ENCODE results near the gene DYRK1A. TPM values are rescaled to one million over a fixed set of nuclear protein-coding genes. Genes with fewer than 3 reads are reported as not detected.

The DYRK1A gene
- total and polyA plus RNA-seq, 2 of the 13 experiments (the other 11 are each of a cell fraction or from before 2014, with no cell fraction given), result 24.6 to 34.2 TPM

DNA sequence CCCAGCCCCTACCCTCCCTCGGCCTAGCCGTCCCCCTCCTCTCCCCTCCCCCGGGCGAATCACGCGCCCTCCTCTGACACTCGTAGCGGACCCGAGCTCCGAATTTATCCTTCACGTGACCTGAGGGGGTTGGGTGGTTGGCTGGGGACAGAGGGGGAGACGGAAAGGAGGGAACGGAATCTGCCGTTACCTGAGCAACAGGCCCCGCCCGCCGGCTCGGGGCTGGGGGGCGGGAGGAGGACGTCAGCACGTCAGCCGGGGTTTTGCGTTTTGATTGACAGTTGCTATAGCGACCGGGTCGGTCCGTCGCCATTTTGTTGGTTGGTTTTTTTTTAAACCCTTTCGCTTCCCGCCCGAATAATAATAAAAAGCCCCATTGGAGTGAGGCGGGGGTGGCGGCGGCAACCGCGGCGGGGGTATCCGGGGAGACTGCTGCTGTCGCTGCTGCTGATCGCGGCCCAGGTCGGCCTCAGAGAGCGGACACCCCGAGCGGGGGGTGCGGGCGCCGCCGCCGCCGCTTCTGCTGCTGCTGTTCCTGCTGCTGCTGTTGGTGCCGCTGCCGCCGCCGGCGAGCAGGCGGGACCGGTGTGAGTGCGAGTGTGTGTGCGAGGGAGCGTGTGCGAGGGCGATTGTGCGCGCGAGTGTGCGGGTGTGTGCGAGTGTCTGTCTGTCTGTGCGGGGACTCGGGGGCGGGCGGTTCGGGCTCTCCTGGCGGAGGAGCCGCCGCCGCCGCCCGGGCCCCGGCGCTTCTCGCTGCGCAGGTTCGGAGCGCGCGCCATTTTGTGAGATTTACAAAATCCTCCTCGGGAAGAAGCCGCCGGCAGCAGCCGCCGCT, at the start of gene DYRK1A (continued):
- TF ChIP-seq, protein P1, sequence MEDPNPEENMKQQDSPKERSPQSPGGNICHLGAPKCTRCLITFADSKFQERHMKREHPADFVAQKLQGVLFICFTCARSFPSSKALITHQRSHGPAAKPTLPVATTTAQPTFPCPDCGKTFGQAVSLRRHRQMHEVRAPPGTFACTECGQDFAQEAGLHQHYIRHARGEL (CRISPR knock-in tag; IDR thresholded peaks at IDR 0.05), result no peak
- 0 out of 2 replicates have a peak, but pooled peaks have one; percentile 26 for TF ChIP-seq ARNT2 (CRISPR knock-in tag; IDR thresholded peaks at IDR 0.05; ENCODE audit: low read depth)
- TF ChIP-seq, protein P2, sequence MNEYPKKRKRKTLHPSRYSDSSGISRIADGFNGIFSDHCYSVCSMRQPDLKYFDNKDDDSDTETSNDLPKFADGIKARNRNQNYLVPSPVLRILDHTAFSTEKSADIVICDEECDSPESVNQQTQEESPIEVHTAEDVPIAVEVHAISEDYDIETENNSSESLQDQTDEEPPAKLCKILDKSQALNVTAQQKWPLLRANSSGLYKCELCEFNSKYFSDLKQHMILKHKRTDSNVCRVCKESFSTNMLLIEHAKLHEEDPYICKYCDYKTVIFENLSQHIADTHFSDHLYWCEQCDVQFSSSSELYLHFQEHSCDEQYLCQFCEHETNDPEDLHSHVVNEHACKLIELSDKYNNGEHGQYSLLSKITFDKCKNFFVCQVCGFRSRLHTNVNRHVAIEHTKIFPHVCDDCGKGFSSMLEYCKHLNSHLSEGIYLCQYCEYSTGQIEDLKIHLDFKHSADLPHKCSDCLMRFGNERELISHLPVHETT (CRISPR knock-in tag; conservative IDR thresholded peaks at IDR 0.05), result 0 out of 2 replicates have a peak, but pooled peaks have one; percentile 19
- TF ChIP-seq, protein P3, sequence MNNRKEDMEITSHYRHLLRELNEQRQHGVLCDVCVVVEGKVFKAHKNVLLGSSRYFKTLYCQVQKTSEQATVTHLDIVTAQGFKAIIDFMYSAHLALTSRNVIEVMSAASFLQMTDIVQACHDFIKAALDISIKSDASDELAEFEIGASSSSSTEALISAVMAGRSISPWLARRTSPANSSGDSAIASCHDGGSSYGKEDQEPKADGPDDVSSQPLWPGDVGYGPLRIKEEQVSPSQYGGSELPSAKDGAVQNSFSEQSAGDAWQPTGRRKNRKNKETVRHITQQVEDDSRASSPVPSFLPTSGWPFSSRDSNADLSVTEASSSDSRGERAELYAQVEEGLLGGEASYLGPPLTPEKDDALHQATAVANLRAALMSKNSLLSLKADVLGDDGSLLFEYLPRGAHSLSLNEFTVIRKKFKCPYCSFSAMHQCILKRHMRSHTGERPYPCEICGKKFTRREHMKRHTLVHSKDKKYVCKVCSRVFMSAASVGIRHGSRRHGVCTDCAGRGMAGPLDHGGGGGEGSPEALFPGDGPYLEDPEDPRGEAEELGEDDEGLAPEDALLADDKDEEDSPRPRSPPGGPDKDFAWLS (CRISPR knock-in tag; IDR thresholded peaks at IDR 0.05; ENCODE audit: borderline replicate concordance), result no peak
- TF ChIP-seq ATF1 (CRISPR knock-in tag; IDR thresholded peaks at IDR 0.05), result peak; percentile 45; the same call in 1 of the 2 replicates
- TF ChIP-seq KAT8 (CRISPR knock-in tag; IDR thresholded peaks at IDR 0.05), result peak; percentile 19; the same call in 1 of the 2 replicates
- peak; percentile 37; the same call in 1 of the 2 replicates for TF ChIP-seq ZNF263 (CRISPR knock-in tag; IDR thresholded peaks at IDR 0.05)
- TF ChIP-seq MEIS1 (CRISPR knock-in tag; IDR thresholded peaks at IDR 0.05; ENCODE audit: borderline replicate concordance), result peak; percentile 78; the same call in 1 of the 2 replicates
- peak; percentile 91 for TF ChIP-seq MEIS2 (CRISPR knock-in tag; IDR thresholded peaks at IDR 0.05)
- TF ChIP-seq RFX3 (CRISPR knock-in tag; IDR thresholded peaks at IDR 0.05), result peak; percentile 95
- TF ChIP-seq, protein P4, sequence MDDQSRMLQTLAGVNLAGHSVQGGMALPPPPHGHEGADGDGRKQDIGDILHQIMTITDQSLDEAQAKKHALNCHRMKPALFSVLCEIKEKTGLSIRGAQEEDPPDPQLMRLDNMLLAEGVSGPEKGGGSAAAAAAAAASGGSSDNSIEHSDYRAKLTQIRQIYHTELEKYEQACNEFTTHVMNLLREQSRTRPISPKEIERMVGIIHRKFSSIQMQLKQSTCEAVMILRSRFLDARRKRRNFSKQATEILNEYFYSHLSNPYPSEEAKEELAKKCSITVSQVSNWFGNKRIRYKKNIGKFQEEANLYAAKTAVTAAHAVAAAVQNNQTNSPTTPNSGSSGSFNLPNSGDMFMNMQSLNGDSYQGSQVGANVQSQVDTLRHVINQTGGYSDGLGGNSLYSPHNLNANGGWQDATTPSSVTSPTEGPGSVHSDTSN (CRISPR knock-in tag; IDR thresholded peaks at IDR 0.05; ENCODE audit: borderline replicate concordance), result no peak
- TF ChIP-seq, protein P5, sequence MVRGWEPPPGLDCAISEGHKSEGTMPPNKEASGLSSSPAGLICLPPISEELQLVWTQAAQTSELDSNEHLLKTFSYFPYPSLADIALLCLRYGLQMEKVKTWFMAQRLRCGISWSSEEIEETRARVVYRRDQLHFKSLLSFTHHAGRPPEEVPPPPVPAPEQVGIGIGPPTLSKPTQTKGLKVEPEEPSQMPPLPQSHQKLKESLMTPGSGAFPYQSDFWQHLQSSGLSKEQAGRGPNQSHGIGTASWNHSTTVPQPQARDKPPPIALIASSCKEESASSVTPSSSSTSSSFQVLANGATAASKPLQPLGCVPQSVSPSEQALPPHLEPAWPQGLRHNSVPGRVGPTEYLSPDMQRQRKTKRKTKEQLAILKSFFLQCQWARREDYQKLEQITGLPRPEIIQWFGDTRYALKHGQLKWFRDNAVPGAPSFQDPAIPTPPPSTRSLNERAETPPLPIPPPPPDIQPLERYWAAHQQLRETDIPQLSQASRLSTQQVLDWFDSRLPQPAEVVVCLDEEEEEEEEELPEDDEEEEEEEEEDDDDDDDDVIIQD (CRISPR knock-in tag; IDR thresholded peaks at IDR 0.05; ENCODE audit: low read depth), result peak; percentile 69; the same call in 1 of the 2 replicates
- peak; percentile 71 for TF ChIP-seq NFYB (CRISPR knock-in tag; IDR thresholded peaks at IDR 0.05)
- TF ChIP-seq ZNF816 (CRISPR knock-in tag; IDR thresholded peaks at IDR 0.05; ENCODE audit: borderline replicate concordance), result 0 out of 2 replicates have a peak, but pooled peaks have one; percentile 44
- no peak for TF ChIP-seq ZNF432 (CRISPR knock-in tag; IDR thresholded peaks at IDR 0.05; ENCODE audit: borderline replicate concordance)
- peak; percentile 90 for TF ChIP-seq YEATS4 (CRISPR knock-in tag; IDR thresholded peaks at IDR 0.05; ENCODE audit: borderline replicate concordance)
- TF ChIP-seq TAF1 (CRISPR knock-in tag; IDR thresholded peaks at IDR 0.05), result peak; percentile 75
- TF ChIP-seq ZMAT3 (CRISPR knock-in tag; conservative IDR thresholded peaks at IDR 0.05), result peak; percentile 62; the same call in 1 of the 2 replicates
- no peak for TF ChIP-seq SMAD3 (CRISPR knock-in tag; IDR thresholded peaks at IDR 0.05)
- TF ChIP-seq ZNF232 (CRISPR knock-in tag; IDR thresholded peaks at IDR 0.05; ENCODE audit: borderline replicate concordance), result 0 out of 2 replicates have a peak, but pooled peaks have one; percentile 14
- peak; percentile 90 for TF ChIP-seq YY1 (IDR thresholded peaks at IDR 0.05; ENCODE audit: insufficient read depth, insufficient replicate concordance, low read depth, low read length)
- peak; percentile 25; the same call in 1 of the 2 replicates for TF ChIP-seq SALL1 (CRISPR knock-in tag; IDR thresholded peaks at IDR 0.05)
- peak; percentile 14 for TF ChIP-seq HNRNPK (IDR thresholded peaks at IDR 0.05; ENCODE audit: low read depth, low read length, poor library complexity, severe bottlenecking)
